Myocyte (in vitro differentiated cells): ENCODE data around the gene PRRC2B. TPM values are rescaled to one million over a fixed set of nuclear protein-coding genes. Genes with fewer than 3 reads are reported as not detected.
"Not testable (repeated sequence)": the region's sequence is repeated elsewhere in the genome, so short reads cannot be mapped to it uniquely, and the experiment has no call there.

Experiments used
- DNase-seq: peaks from one replicate; pipeline ENCODE4 v3.0.0-alpha.2; 2012; ENCODE audit warnings: low read depth
- total RNA-seq: library from RNA; depleted of rRNA; stranded (reverse); fragments of >200 nt; gene quantifications from 2 replicates; pipeline ENCODE4 v1.2.3, GENCODE V29; 2014

The PRRC2B gene
- total RNA-seq, 1 donor from 2014 or later: 83.5 TPM

GRCh38 chr9:131503626-131504465, 110.0 kb downstream of the PRRC2B start:
- DNase-seq: peak; percentile 52

DNA sequence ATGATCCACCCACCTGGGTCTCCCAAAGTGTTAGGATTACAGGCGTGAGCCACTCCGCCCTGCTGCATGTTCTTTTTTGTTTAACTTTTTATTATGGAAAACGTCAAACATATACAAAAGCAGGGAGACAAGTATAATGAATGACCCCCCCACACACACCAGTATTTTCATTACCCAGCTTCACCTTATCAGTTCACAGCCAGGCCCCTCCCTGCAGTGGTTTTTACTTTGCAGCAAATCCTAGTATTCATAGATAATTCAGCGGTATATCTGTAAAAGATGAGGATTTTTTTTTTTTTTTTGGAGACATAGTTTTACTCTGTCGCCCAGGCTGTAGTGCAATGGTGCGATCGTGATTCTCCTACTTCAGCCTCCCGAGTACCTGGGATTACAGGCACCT, 111.1 kb downstream of the PRRC2B start:
- no peak for DNase-seq

DNA sequence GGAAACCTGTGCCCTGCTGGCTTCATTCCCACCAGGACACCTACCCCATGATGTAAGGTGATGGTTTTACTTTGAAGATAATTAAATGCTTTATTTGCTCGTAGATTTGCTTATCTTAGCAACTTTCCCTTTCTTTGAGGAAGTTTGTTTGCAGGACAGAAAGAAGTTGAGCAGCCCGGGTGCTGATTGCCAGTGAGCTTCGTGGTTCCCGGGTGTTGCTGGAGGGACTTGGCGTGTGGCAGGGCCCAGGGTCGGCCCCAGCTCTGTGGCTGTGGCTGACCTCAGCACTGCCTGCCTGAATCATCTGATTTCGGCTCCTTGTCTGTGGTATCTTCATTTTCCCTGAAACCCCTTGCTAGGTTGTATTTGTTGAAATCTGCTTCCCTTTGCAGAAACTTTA, 117.5 kb downstream of the PRRC2B start:
- no peak for DNase-seq

DNA sequence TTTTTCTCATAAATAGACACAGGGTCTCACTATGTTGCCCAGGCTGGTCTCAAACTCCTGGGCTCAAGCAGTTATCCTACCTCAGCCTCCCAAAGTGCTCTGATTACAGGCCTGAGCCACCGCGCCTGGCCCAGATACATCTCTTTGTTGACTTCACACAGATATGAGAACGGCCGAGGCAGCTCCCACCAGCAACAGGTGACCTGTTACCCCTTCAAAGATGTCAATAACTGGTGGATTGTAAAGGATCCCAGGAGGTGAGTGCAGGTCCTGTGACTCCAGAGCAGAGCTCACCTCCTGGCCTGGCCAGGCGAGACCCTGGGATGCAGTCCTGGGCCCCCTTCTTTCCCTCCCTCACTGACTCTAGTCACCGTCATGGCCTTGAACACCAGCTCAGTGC, 118.0 kb downstream of the PRRC2B start:
- DNase-seq: no peak

GRCh38 chr9:131513177-131513576, 119.3 kb downstream of the PRRC2B start:
- no peak for DNase-seq

GRCh38 chr9:131515559-131516031, 121.7 kb downstream of the PRRC2B start:
- DNase-seq: not testable (repeated sequence)

GRCh38 chr9:131516100-131516499, 122.2 kb downstream of the PRRC2B start:
- no peak for DNase-seq

DNA sequence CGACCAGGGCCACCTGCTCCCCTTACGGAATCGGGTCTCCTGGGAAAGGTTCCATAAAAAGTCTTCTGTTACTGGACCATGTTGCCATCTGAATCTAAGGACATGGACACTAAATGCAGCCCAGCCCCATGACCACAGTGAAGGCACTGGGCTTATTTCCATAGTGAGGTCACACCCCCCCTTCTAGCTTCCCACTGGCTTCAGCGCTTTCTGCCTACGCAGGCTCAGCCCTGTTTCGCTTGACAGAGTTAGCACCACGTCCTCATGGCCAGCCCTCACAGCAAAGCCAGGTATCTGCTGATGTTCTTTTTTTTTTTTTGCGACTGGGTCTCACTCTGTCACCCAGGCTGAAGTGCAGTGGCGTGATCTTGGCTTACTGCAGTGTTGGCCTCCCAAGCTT, 123.0 kb downstream of the PRRC2B start:
- no peak for DNase-seq

DNA sequence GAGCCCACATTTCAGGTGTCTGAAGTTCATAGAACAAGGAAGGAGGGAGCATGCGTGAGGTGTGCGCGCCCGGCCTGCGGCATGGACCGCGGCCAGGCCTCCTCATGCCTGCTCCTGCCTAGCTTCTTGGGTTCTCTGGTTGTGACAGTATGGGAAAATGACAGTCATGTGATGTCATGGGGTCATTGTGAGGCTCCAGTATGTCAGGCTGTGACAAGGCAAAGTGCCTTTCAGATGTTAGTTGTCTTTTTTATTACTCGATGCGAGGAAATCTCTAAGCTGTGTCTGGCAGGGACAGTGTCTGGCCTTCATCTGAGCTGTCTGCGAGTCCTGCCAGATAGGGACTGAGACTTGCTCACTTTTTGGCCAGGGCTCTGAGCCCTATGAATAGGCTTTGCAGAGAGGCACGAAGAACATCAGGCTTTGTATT, 123.9 kb downstream of the PRRC2B start:
- no peak for DNase-seq

DNA sequence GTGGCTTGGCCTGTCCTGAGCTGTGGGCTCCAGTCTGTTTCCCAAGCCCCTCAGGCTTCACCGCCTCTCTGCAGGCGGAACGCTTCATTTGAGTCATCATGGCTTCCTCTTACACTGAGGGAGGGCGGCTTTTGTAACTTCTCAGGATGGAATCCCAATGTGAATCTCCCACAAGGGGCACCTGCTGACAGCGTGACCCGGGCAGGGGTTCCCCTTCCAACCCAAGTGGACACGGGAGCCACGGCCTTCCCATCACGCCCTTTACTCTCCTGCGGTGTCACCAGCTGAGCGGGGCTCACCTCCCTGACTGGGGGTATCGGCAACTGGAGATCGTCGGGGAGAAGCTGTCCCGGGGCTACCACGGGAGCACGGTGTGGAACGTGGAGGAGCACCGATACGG, 124.7 kb downstream of the PRRC2B start:
- DNase-seq: no peak

DNA sequence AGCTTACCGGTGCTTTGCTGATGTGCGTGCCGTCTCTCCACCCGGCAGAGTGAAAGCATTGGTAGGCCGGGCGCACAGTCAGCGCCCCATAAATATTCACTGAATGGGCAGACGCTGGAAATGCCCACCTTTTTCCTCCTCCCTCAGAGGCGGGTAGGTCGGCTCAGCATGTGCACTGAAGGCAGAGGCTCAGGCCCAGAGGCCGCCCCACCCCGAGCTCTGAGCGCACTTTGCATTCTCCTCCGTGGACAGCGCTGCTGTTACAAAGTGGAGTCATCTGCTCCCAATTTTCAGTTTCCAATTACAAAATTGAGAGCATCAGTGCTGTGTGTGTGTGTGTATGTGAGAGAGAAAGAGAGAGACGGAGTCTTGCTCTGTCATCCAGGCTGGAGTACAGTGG, 126.6 kb downstream of the PRRC2B start:
- DNase-seq: no peak

- no peak for DNase-seq
Observed at GRCh38 chr9:131521203-131521602, 127.3 kb downstream of the PRRC2B start.

DNA sequence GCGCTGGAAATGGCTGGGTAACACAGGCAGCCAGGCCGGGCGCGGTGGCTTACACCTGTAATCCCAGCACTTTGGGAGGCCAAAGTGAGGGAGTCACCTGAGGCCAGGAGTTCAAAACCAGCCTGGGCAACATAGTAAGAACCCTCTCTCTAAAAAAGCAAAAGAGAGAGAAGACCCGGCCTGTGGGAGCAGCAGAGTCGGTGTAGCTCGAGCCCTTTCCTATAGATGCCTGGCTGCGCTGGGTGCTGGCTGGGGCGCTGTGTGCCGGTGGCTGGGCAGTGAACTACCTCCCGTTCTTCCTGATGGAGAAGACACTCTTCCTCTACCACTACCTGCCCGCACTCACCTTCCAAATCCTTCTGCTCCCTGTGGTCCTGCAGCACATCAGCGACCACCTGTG, 127.9 kb downstream of the PRRC2B start:
- DNase-seq: no peak

- no peak for DNase-seq
Observed at GRCh38 chr9:131522257-131523085, 128.6 kb downstream of the PRRC2B start.

DNA sequence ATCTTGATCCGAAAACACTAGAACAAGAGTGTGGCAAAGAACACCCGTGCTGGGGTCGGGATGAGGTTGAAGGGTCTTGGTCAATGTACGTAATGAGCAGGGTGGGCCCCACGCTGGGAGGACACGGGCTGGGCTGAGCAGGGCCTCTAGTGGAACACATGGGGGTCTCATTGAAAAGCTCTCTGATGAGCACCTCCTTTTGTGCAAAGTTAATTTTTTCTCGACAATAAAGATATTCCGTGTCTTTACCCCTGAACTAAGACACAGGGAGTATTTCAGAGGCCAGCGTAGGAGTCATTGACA, 129.2 kb downstream of the PRRC2B start:
- no peak for DNase-seq

DNA sequence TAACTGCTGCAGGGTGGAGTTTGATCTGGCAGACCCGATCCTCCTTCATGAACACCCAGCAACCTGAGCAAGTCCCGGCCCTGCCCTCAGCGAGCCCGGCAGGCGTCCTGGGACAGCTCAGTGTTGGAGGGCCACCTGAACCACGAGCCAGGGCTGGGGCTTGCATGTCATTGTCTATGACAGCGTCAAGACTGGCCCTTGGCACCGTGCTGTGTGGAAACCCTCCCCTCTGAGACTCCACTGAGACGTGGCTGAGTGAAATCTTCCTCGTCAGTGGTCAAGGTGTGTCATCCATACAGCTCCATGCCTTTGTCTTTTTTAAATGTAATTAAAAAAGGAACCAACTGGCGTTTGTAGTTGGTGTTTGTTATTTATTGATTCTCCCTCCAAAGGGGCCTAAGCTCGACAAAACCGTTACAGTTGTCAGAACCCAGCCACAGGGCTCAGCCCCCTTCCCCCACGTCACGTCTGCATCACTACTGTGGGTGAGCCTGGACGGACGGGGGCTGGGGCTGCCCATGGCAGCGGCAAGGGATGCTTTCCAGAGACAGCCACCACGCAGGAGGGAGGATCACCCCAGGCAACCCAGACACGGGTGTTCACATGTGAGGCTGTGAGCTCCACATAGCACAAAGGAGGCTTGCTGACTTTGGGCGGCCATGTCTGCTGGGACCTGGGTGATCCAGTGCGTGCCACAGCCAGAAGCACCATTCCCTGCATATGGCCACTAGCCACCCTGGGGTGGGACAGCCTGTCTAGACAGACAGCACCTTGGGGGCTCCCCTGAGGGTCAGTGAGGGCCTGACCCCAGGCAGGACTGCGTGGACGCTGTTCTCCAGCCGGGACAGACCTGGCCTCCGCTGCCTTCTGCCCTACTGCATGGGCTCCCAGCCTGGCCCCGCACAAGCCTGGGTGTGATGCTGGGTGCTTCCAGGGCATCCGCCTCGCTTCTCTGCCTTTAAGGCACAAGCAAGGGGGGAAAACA, 129.9 kb downstream of the PRRC2B start:
- DNase-seq: no peak

DNA sequence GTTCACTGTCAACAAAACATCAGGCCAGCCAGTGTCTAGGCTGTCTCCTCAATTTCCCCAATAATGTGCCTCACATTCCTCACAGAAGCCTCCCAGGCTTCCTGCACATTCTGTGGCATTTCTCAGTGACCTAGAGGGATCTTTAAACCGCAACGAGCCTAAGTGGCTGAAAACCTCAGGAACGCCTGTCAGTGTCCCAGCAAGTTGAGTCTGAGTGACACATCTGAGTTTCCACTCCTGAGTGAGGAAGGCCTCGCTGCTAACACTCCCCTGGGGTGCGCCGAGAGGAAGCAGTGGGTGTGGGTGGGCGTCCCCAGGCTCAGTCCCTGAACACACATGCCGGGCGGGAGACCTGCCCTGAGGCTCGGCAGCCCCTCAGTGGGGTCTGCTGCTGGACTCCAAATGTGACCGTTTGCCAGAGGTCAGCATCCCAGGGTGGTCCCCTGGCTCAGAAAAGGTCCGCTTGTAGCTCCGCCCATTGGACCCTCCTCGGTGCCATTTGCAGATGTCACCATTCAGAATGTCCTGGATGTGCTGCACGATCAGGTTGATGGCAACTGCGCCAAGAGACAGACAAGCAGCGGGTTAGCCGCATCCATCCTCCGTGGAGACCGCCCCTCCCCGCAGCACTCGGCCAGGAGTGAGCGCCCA, 130.9 kb downstream of the PRRC2B start:
- DNase-seq: peak; percentile 42

GRCh38 chr9:131525643-131526565, 132.0 kb downstream of the PRRC2B start:
- no peak for DNase-seq

DNA sequence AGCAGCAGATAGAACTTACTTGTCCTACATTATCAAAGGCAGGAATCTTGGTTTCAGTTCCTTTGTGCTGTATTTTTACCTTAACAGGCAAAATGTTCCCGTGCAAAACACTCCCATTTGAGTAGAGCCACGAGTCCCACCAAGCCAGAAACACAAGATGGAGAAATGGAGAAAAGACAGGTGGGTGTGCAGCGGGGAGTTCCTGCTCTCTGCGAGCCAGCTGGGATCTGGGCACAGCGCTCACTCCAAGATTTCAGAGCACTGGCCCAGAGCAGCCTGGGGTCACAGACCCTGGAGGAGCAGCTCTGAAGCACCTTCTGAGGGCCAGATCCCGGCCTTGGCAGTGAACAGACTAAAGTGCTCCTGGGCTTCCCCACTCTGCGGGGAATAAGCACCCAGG, 134.3 kb downstream of the PRRC2B start:
- DNase-seq: no peak
